ENCODE measurements around the gene FARP1. TPM values are rescaled to one million over a fixed set of nuclear protein-coding genes. Genes with fewer than 3 reads are reported as not detected.

Gene FARP1
- total RNA-seq, 1 experiment from 2014 or later = not detected

Small RNA genes lying within 50 kb of the gene (small RNA-seq; reads per million reads assigned to genes)
- not detected for gene MIR3170

Other genes with a start within 250 kb of the FARP1 start
- 61.8 and 114 TPM in 2 replicates for gene IPO5, start 189.4 kb upstream of the FARP1 start, total RNA-seq (2014; rRNA removed; shearing (Covaris generic); ENCODE audit: low replicate concordance)
- gene RNF113B, start 34.2 kb downstream of the FARP1 start, total RNA-seq (2014; rRNA removed; shearing (Covaris generic); ENCODE audit: low replicate concordance) = not detected in 2 replicates